Endothelial cell (in vitro differentiated cells): Measurements from ENCODE around the gene PEX11G. TPM values are rescaled to one million over a fixed set of nuclear protein-coding genes. Genes with fewer than 3 reads are reported as not detected.

Source experiments
- DNase-seq: peaks from one replicate; pipeline ENCODE4 v3.0.0; 2021; ENCODE audit warnings: low spot score
- H3K27ac Mint-ChIP-seq: one replicate; pipeline ENCODE4 v1.8.0; 2021; ENCODE audit warnings: mixed read lengths, inconsistent platforms; ENCODE audit not compliant: unreplicated experiment
- H3K27me3 Mint-ChIP-seq: one replicate; pipeline ENCODE4 v1.8.0; 2021; ENCODE audit warnings: mild to moderate bottlenecking, moderate library complexity, mixed read lengths, inconsistent platforms; ENCODE audit not compliant: unreplicated experiment
- H3K36me3 Mint-ChIP-seq: one replicate; pipeline ENCODE4 v1.8.0; 2021; ENCODE audit warnings: mild to moderate bottlenecking, low read depth, mixed read lengths, inconsistent platforms; ENCODE audit not compliant: unreplicated experiment
- H3K4me1 Mint-ChIP-seq: one replicate; pipeline ENCODE4 v1.8.0; 2021; ENCODE audit warnings: mild to moderate bottlenecking, mixed read lengths, inconsistent platforms; ENCODE audit not compliant: unreplicated experiment
- H3K4me3 Mint-ChIP-seq: one replicate; pipeline ENCODE4 v1.8.0; 2021; ENCODE audit warnings: mild to moderate bottlenecking, mixed read lengths, inconsistent platforms; ENCODE audit not compliant: unreplicated experiment
- H3K9me3 Mint-ChIP-seq: one replicate; pipeline ENCODE4 v1.8.0; 2021; ENCODE audit warnings: mixed read lengths, inconsistent platforms; ENCODE audit not compliant: unreplicated experiment
- CTCF ChIP-seq: fragments of 200-600 bp; sonication (generic); IDR thresholded peaks from one replicate; pipeline ENCODE4 v1.5.0; 2021; ENCODE audit warnings: antibody characterized with exemption; ENCODE audit not compliant: unreplicated experiment
- total RNA-seq: library from RNA; stranded (reverse); fragmentation: NEBNext Ultra II Directional; extraction: Animal tissue kit (Norgen Biotek cat#: 25700); gene quantifications from one replicate; pipeline ENCODE4 v1.2.1, GENCODE V29; 2021; ENCODE audit not compliant: unreplicated experiment

The PEX11G gene
- total RNA-seq, 1 donor from 2014 or later: 3.8 TPM

- Mint-ChIP-seq H3K9me3 (no peaks in the 10 kb centered on the region), H3K4me1 (peaks cover 13% of the 10 kb centered on the region), H3K27me3 (peaks cover 3% of the 10 kb centered on the region), H3K4me3 (peak overlapping the region; percentile 49), H3K36me3 (no peaks in the 10 kb centered on the region), H3K27ac (peak overlapping the region; percentile 76)
- TF ChIP-seq CTCF: no peak
- DNase-seq: no peak
Observed at GRCh38 chr19:7489609-7490044, 792 bp upstream of the PEX11G start.

- no peak overlapping the region for H3K27ac Mint-ChIP-seq
- peaks cover 5% of the 10 kb centered on the region for H3K36me3 Mint-ChIP-seq
- H3K4me3 Mint-ChIP-seq: no peak overlapping the region
- no peak for TF ChIP-seq CTCF
- DNase-seq: no peak
- peaks cover 7% of the 10 kb centered on the region for H3K27me3 Mint-ChIP-seq
- no peaks in the 10 kb centered on the region for H3K9me3 Mint-ChIP-seq
- peaks cover 14% of the 10 kb centered on the region for H3K4me1 Mint-ChIP-seq
Observed at GRCh38 chr19:7486923-7487322, 1.9 kb downstream of the PEX11G start.

GRCh38 chr19:7483720-7484201 is 5.1 kb downstream of the PEX11G start:
- no peak for DNase-seq
- Mint-ChIP-seq H3K9me3 (no peaks in the 10 kb centered on the region), H3K27ac (no peak overlapping the region), H3K36me3 (peaks cover 7% of the 10 kb centered on the region), H3K27me3 (peaks cover 8% of the 10 kb centered on the region), H3K4me1 (peaks cover 7% of the 10 kb centered on the region), H3K4me3 (no peak overlapping the region)
- no peak for TF ChIP-seq CTCF

- no peak for TF ChIP-seq CTCF
- H3K36me3 Mint-ChIP-seq: peaks cover 7% of the 10 kb centered on the region
- peaks cover 7% of the 10 kb centered on the region for H3K4me1 Mint-ChIP-seq
- peak; percentile 23 for DNase-seq
- peaks cover 9% of the 10 kb centered on the region for H3K27me3 Mint-ChIP-seq
- no peak overlapping the region for H3K4me3 Mint-ChIP-seq
- no peak overlapping the region for H3K27ac Mint-ChIP-seq
- H3K9me3 Mint-ChIP-seq: no peaks in the 10 kb centered on the region
Observed at GRCh38 chr19:7482584-7483439, 6.0 kb downstream of the PEX11G start.

- Mint-ChIP-seq H3K27me3 (peaks cover 9% of the 10 kb centered on the region), H3K9me3 (no peaks in the 10 kb centered on the region), H3K4me1 (peaks cover 7% of the 10 kb centered on the region), H3K27ac (no peak overlapping the region), H3K36me3 (peaks cover 7% of the 10 kb centered on the region), H3K4me3 (no peak overlapping the region)
- DNase-seq: no peak
- TF ChIP-seq CTCF: no peak
Observed at GRCh38 chr19:7480970-7481255, 7.9 kb downstream of the PEX11G start.
